ENCODE results near the gene APPL2.

APPL2 gene

DNA sequence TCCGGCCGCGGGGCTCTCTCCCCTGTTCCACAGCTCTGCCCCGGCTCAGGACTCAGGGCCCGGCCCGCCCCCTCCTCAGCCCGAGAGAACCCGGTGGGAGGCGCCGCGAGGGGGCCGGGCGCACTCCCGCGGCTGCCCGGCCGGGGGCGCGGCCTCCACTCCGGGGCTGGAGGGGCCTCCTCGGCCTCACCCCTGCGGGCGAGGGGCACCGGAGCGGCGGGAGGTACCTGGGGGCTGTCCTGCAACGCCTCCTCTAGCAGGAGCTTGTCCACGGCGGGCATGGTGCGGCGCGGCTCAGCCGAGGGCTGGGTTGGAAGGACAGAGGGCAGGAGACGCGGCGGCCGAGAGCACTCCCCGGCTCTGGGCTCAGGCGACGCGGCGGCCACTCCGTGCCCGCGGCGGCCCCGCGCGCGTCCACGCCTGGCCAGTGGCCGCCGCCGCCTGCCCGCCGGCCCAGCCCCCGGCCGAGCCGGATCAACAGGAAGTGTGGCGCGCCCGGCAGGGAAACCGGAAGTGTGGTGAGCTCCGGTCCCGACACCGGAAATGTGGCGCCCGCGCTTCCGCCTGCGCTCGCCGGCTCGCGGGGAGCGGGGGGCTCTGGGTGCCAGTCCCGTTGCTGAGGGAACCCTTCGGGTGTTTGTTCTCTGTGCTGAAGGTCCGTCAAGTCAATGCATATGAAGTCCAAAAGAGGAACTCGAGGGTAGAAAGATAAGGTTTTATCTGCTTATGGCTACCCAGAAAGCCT lies at the start of gene APPL2:
Gene APPL2 (minus strand): TSS at position 443 of the 745 bp plus-strand sequence. CDS start 162 bp downstream, at position 281.
- peak; percentile 35 for TF ChIP-seq CTCF (IDR thresholded peaks at IDR 0.05; ENCODE audit: insufficient read depth, low read depth, low read length, missing control alignments)
- DNase-seq (ENCODE audit: low read depth): peak; percentile 90
- peak within 1 kb of the TSS; percentile 85 for H3K4me3 ChIP-seq (ENCODE audit: low read depth, low read length)

- no peak overlapping the region for H3K4me3 ChIP-seq (ENCODE audit: low read depth, low read length)
- TF ChIP-seq CTCF (IDR thresholded peaks at IDR 0.05; ENCODE audit: insufficient read depth, low read depth, low read length, missing control alignments): no peak
- DNase-seq (ENCODE audit: low read depth): no peak
These were observed 49.4 kb upstream of the APPL2 start for GRCh38 chr12:105285378-105285777.

GRCh38 chr12:105281694-105282049 lies 45.7 kb upstream of the APPL2 start:
- DNase-seq (ENCODE audit: low read depth): no peak
- no peak for TF ChIP-seq CTCF (IDR thresholded peaks at IDR 0.05; ENCODE audit: insufficient read depth, low read depth, low read length, missing control alignments)
- H3K4me3 ChIP-seq (ENCODE audit: low read depth, low read length): no peak overlapping the region

- H3K4me3 ChIP-seq (ENCODE audit: low read depth, low read length): no peak overlapping the region
- DNase-seq (ENCODE audit: low read depth): no peak
- TF ChIP-seq CTCF (IDR thresholded peaks at IDR 0.05; ENCODE audit: insufficient read depth, low read depth, low read length, missing control alignments): no peak
These were observed 45.2 kb upstream of the APPL2 start for GRCh38 chr12:105280966-105281693.

- TF ChIP-seq CTCF (IDR thresholded peaks at IDR 0.05; ENCODE audit: insufficient read depth, low read depth, low read length, missing control alignments): peak; percentile 71
- H3K4me3 ChIP-seq (ENCODE audit: low read depth, low read length): no peak overlapping the region
- DNase-seq (ENCODE audit: low read depth): peak; percentile 75
These were observed 43.6 kb upstream of the APPL2 start for GRCh38 chr12:105279460-105280056.

- peak; percentile 9 for DNase-seq (ENCODE audit: low read depth)
- no peak overlapping the region for H3K4me3 ChIP-seq (ENCODE audit: low read depth, low read length)
- TF ChIP-seq CTCF (IDR thresholded peaks at IDR 0.05; ENCODE audit: insufficient read depth, low read depth, low read length, missing control alignments): no peak
These were observed 42.2 kb upstream of the APPL2 start for GRCh38 chr12:105278043-105278697.

Data from GM12865 (cell line).